NCI-H460 (cell line): ENCODE data around the gene PCP2. TPM values are rescaled to one million over a fixed set of nuclear protein-coding genes. Genes with fewer than 3 reads are reported as not detected.

ENCODE experiments used
- DNase-seq: peaks from one replicate; pipeline ENCODE4 v3.0.0-alpha.2; 2016; ENCODE audit warnings: low read depth; ENCODE audit errors: extremely low read depth
- total RNA-seq: library from RNA; depleted of rRNA; stranded (reverse); fragments of >200 nt; shearing (Covaris generic); gene quantifications from 2 replicates; pipeline ENCODE4 v1.2.3, GENCODE V29; 2014

Gene PCP2
- total RNA-seq, 1 experiment from 2014 or later = not detected

- no peak for DNase-seq
These were observed 12.8 kb downstream of the PCP2 start for GRCh38 chr19:7620442-7621412.

GRCh38 chr19:7619671-7620441, 13.7 kb downstream of the PCP2 start:
- DNase-seq = no peak

- no peak for DNase-seq
These were observed 14.6 kb downstream of the PCP2 start for GRCh38 chr19:7618771-7619510.

- no peak for DNase-seq
These were observed 15.2 kb downstream of the PCP2 start for GRCh38 chr19:7618348-7618747.

GRCh38 chr19:7617735-7618134, 15.8 kb downstream of the PCP2 start:
- no peak for DNase-seq

- no peak for DNase-seq
These were observed 16.3 kb downstream of the PCP2 start for GRCh38 chr19:7617172-7617571.

GRCh38 chr19:7614859-7615741, 18.4 kb downstream of the PCP2 start:
- DNase-seq = no peak

- DNase-seq = no peak
These were observed 20.9 kb downstream of the PCP2 start for GRCh38 chr19:7612282-7613274.

GRCh38 chr19:7611541-7612279, 21.8 kb downstream of the PCP2 start:
- no peak for DNase-seq

- no peak for DNase-seq
These were observed 22.9 kb downstream of the PCP2 start for GRCh38 chr19:7610491-7611240.

- no peak for DNase-seq
These were observed 25.5 kb downstream of the PCP2 start for GRCh38 chr19:7607874-7608560.

GRCh38 chr19:7607212-7607873, 26.2 kb downstream of the PCP2 start:
- no peak for DNase-seq

- no peak for DNase-seq
These were observed 27.2 kb downstream of the PCP2 start for GRCh38 chr19:7606289-7606688.

GRCh38 chr19:7605490-7606222, 27.9 kb downstream of the PCP2 start:
- DNase-seq = peak; percentile 19

- no peak for DNase-seq
These were observed 29.6 kb downstream of the PCP2 start for GRCh38 chr19:7603919-7604318.
